Ishikawa (cell line): ENCODE results near the gene TP53BP2.

Source experiments
- CEBPB ChIP-seq: IDR thresholded peaks from 2 replicates; pipeline ENCODE4 v1.6.1; 2012
- CREB1 ChIP-seq: IDR thresholded peaks from 2 replicates; pipeline ENCODE4 v1.6.1; 2012; ENCODE audit warnings: low read depth
- EGR1 ChIP-seq: IDR thresholded peaks from 2 replicates; pipeline ENCODE4 v1.6.1; 2012
- EP300 ChIP-seq: IDR thresholded peaks from 2 replicates; pipeline ENCODE4 v1.6.1; 2012; ENCODE audit warnings: borderline replicate concordance
- FOXM1 ChIP-seq: IDR thresholded peaks from 2 replicates; pipeline ENCODE4 v1.6.1; 2012; ENCODE audit warnings: low read depth, borderline replicate concordance
- NFIC ChIP-seq: IDR thresholded peaks from 2 replicates; pipeline ENCODE4 v1.6.1; 2012
- RAD21 ChIP-seq: IDR thresholded peaks from 2 replicates; pipeline ENCODE4 v1.6.1; 2012; ENCODE audit warnings: low read depth
- TAF1 ChIP-seq: IDR thresholded peaks from 2 replicates; pipeline ENCODE4 v1.6.1; 2012; ENCODE audit warnings: low read depth, mild to moderate bottlenecking
- TCF12 ChIP-seq: IDR thresholded peaks from 2 replicates; pipeline ENCODE4 v1.6.1; 2012; ENCODE audit warnings: low read depth
- TEAD4 ChIP-seq: IDR thresholded peaks from 2 replicates; pipeline ENCODE4 v1.6.1; 2012
- YY1 ChIP-seq: IDR thresholded peaks from 2 replicates; pipeline ENCODE4 v1.6.1; 2012; ENCODE audit warnings: low read depth
- ZBTB7A ChIP-seq: IDR thresholded peaks from 2 replicates; pipeline ENCODE4 v1.6.1; 2012; ENCODE audit warnings: low read depth
- TF ChIP-seq, protein P1 (sequence below): IDR thresholded peaks from 2 replicates; pipeline ENCODE4 v1.6.1; 2012
- TF ChIP-seq, protein P2 (sequence below): IDR thresholded peaks from 2 replicates; pipeline ENCODE4 v1.6.1; 2012; ENCODE audit warnings: low read depth, mild to moderate bottlenecking
- TF ChIP-seq, protein P3 (sequence below): IDR thresholded peaks from 2 replicates; pipeline ENCODE4 v1.6.1; 2012

TP53BP2 gene

DNA sequence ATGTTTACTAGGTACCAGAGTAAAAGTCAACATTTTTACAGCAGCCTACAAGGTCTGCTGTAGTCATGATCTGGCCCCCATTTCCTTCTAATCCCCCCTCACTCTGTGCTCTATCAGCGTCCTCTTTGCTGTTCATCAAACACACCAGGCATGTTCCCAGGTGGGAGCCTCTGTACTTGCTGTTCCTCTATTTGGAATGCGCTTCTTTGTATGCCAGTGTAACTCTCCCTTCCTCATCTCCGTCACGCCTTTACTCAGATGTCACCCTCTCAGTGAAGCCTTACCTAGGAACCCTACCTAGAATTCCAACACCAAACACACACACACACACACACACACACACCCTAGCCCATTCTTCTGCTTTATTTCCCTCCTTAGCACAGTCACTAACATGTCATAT, 21.0 kb downstream of the TP53BP2 start:
- no peak for TF ChIP-seq CREB1
- no peak for TF ChIP-seq RAD21
- TF ChIP-seq, protein P1, sequence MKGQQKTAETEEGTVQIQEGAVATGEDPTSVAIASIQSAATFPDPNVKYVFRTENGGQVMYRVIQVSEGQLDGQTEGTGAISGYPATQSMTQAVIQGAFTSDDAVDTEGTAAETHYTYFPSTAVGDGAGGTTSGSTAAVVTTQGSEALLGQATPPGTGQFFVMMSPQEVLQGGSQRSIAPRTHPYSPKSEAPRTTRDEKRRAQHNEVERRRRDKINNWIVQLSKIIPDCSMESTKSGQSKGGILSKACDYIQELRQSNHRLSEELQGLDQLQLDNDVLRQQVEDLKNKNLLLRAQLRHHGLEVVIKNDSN: no peak
- no peak for TF ChIP-seq ZBTB7A
- TF ChIP-seq TCF12: no peak
- no peak for TF ChIP-seq NFIC
- TF ChIP-seq, protein P2, sequence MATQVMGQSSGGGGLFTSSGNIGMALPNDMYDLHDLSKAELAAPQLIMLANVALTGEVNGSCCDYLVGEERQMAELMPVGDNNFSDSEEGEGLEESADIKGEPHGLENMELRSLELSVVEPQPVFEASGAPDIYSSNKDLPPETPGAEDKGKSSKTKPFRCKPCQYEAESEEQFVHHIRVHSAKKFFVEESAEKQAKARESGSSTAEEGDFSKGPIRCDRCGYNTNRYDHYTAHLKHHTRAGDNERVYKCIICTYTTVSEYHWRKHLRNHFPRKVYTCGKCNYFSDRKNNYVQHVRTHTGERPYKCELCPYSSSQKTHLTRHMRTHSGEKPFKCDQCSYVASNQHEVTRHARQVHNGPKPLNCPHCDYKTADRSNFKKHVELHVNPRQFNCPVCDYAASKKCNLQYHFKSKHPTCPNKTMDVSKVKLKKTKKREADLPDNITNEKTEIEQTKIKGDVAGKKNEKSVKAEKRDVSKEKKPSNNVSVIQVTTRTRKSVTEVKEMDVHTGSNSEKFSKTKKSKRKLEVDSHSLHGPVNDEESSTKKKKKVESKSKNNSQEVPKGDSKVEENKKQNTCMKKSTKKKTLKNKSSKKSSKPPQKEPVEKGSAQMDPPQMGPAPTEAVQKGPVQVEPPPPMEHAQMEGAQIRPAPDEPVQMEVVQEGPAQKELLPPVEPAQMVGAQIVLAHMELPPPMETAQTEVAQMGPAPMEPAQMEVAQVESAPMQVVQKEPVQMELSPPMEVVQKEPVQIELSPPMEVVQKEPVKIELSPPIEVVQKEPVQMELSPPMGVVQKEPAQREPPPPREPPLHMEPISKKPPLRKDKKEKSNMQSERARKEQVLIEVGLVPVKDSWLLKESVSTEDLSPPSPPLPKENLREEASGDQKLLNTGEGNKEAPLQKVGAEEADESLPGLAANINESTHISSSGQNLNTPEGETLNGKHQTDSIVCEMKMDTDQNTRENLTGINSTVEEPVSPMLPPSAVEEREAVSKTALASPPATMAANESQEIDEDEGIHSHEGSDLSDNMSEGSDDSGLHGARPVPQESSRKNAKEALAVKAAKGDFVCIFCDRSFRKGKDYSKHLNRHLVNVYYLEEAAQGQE: no peak
- TF ChIP-seq EGR1: no peak

DNA sequence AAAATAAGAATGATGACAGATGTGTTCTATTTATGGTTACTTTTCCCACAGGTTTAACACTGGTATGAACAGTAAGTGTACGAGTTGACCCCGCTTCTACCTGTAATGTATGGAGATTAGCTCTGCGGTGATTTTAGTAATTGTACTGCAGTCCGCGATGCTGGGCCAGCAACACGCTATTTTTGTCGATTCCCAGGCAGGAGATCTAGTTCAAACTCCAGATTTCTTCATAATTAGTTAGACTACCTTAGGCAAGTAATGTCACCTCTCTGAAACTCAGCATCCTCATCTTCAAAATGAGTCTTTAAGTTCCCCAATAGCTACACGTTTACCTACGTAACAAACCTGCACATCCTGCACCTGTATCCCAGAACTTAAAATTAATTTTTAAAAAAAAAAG, 21.5 kb downstream of the TP53BP2 start:
- TF ChIP-seq CEBPB (no peak), NFIC (no peak), FOXM1 (no peak), TCF12 (no peak), ZBTB7A (no peak), YY1 (no peak), RAD21 (no peak), TEAD4 (no peak)
- TF ChIP-seq, protein P3, sequence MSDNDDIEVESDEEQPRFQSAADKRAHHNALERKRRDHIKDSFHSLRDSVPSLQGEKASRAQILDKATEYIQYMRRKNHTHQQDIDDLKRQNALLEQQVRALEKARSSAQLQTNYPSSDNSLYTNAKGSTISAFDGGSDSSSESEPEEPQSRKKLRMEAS: no peak
- TF ChIP-seq, protein P1: no peak

DNA sequence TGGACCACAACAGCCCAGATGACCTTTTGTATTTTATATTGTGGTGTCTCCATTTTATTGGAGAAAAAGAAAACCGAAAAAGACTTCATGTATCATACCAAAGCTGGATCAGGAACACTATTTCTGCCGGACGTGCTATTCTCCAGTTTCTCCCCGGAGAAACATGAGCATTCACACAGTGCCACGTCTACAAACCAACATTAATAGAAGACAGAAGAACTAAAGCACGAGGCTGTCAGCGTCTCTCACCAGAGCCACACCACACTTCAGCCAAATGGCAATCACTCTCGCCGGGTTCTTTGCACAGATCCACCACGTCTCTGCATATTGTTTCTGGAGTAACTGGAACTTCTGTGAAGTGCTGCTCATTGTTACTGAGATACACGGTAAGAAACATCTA, 24.8 kb downstream of the TP53BP2 start:
- TF ChIP-seq TEAD4 (no peak), NFIC (no peak), FOXM1 (no peak), CEBPB (no peak), YY1 (no peak), TAF1 (no peak), EP300 (no peak), TCF12 (no peak), ZBTB7A (no peak), RAD21 (no peak), EGR1 (no peak), CREB1 (no peak)
- TF ChIP-seq, protein P2: no peak
- TF ChIP-seq, protein P1: no peak
- TF ChIP-seq, protein P3: no peak

DNA sequence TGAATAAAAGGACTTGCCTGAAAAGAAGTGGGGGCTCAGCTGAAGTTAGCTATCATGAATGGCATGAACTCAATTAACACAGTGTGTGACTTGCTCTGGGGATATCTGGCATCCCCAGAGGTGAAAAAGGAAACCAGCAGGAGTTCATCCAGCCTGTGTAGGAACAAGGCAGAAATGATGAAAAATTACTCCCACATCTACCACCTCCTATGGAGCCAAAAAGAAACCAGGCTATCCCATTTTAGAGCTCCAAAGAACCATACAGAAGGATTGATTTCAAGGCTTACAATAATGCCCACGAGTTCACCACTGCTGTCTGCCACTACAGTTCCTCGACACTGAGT, 25.3 kb downstream of the TP53BP2 start:
- TF ChIP-seq TAF1 (no peak), CREB1 (no peak), YY1 (no peak), NFIC (no peak), RAD21 (no peak), ZBTB7A (no peak), EGR1 (no peak), TCF12 (no peak), FOXM1 (no peak), TEAD4 (no peak), EP300 (no peak), CEBPB (no peak)
- TF ChIP-seq, protein P2: no peak
- TF ChIP-seq, protein P3: no peak
- TF ChIP-seq, protein P1: no peak
